GM12878 (cell line): ENCODE data around the gene RBPJ. TPM values are rescaled to one million over a fixed set of nuclear protein-coding genes. Genes with fewer than 3 reads are reported as not detected.

Experiments used
- ATAC-seq: fragments of 200-7000 bp; cut with Tn5 transposase; 3 replicates; pipeline ENCODE4 v1.9.1; 2020; ENCODE audit warnings: mild to moderate bottlenecking, moderate library complexity
- BruUV-seq: library from RNA; stranded (reverse); fragments of 400-500 nt; replicated peaks from 2 replicates; lab custom pipeline; 2021; lab: Mats Ljungman, UMichigan
- CTCF ChIA-PET: fragments of 300-600 bp; sonication (Branson Sonifier 250); formaldehyde crosslinking; extraction: SDS; loops from one replicate; lab custom pipeline; 2021; ENCODE audit warnings: inconsistent platforms; lab: Yijun Ruan, JAX
- POLR2A ChIA-PET: fragments of 350-600 bp; formaldehyde crosslinking; extraction: SDS; loops from one replicate; lab custom pipeline; 2021; ENCODE audit warnings: inconsistent platforms; lab: Charles Lee
- RAD21 ChIA-PET: fragments of 300-600 bp; sonication (Branson Sonifier 250); formaldehyde crosslinking; loops from one replicate; lab custom pipeline; 2023; ENCODE audit warnings: antibody characterized with exemption; ENCODE audit not compliant: unreplicated experiment; lab: Charles Lee
- SMC1A ChIA-PET: fragments of 300-600 bp; sonication (Branson Sonifier 250); formaldehyde crosslinking; loops from one replicate; lab custom pipeline; 2023; ENCODE audit not compliant: unreplicated experiment, uncharacterized antibody; lab: Charles Lee
- DNase-seq: peaks from one replicate; pipeline ENCODE4 v3.0.0-alpha.2; 2011; ENCODE audit warnings: low read depth, low spot score
- FAIRE-seq: peaks from 3 replicates; lab custom pipeline; 2011; peaks lifted over from hg19 to GRCh38; lab: Jason Lieb, UNC
- H2AFZ ChIP-seq: 2 replicates; pipeline ENCODE4 v1.6.0; 2011; ENCODE audit warnings: low read depth, low read length, control low read depth; ENCODE audit not compliant: control insufficient read depth
- H3K27ac ChIP-seq: 2 replicates; pipeline ENCODE4 v1.5.1; 2011; ENCODE audit warnings: control low read depth; ENCODE audit not compliant: control insufficient read depth, insufficient read depth
- H3K27me3 ChIP-seq, 2 experiments: replicated peaks in 1 of 2; 2 replicates each; pipeline versions ENCODE4 v1.6.0 to v1.6.1; 2011; ENCODE audit warnings: low read length in 1 of 2; ENCODE audit not compliant: control insufficient read depth in 2 of 2, insufficient read depth in 2 of 2
- H3K36me3 ChIP-seq, 2 experiments: 2 replicates each; pipeline ENCODE4 v1.5.1; 2011; ENCODE audit warnings: low read length in 1 of 2; ENCODE audit not compliant: control insufficient read depth in 2 of 2, insufficient read depth in 2 of 2
- H3K4me1 ChIP-seq: 2 replicates; pipeline ENCODE4 v1.6.1; 2011; ENCODE audit warnings: mild to moderate bottlenecking, low read length, moderate library complexity, mixed read lengths; ENCODE audit not compliant: control insufficient read depth, insufficient read depth
- H3K4me2 ChIP-seq: 2 replicates; pipeline ENCODE4 v1.6.0; 2011; ENCODE audit warnings: control low read depth; ENCODE audit not compliant: control insufficient read depth, insufficient read depth
- H3K4me3 ChIP-seq: fragments of 200-600 bp; sonication (generic); 2 replicates; pipeline ENCODE4 v1.5.1; 2016
- H3K79me2 ChIP-seq: 2 replicates; pipeline ENCODE4 v1.6.0; 2011; ENCODE audit warnings: low read length; ENCODE audit not compliant: control insufficient read depth, insufficient read depth
- H3K9ac ChIP-seq: 2 replicates; pipeline ENCODE4 v1.8.0; 2011; ENCODE audit warnings: low read length, control low read depth, mixed read lengths; ENCODE audit not compliant: control insufficient read depth, insufficient read depth
- H3K9me3 ChIP-seq: replicated peaks from 3 replicates; pipeline ENCODE4 v1.5.1; 2011; ENCODE audit warnings: mild to moderate bottlenecking, low read length; ENCODE audit not compliant: control insufficient read depth, insufficient read depth
- H4K20me1 ChIP-seq: 2 replicates; pipeline ENCODE4 v1.6.0; 2011; ENCODE audit not compliant: control insufficient read depth, insufficient read depth
- CBFB ChIP-seq: IDR thresholded peaks from 2 replicates; pipeline ENCODE4 v1.6.1; 2016; ENCODE audit warnings: antibody characterized with exemption, low read depth
- ESRRA ChIP-seq: IDR thresholded peaks from 2 replicates; pipeline ENCODE4 v1.6.1; 2012; ENCODE audit warnings: mild to moderate bottlenecking, low read length, improper control_type of control experiment
- KLF5 ChIP-seq: fragments of 450-650 bp; IDR thresholded peaks from 2 replicates; pipeline ENCODE4 v1.6.1; 2014; ENCODE audit warnings: mild to moderate bottlenecking; ENCODE audit not compliant: partially characterized antibody
- MTA2 ChIP-seq: fragments of 450-650 bp; IDR thresholded peaks from 2 replicates; pipeline ENCODE4 v1.6.1; 2016; ENCODE audit warnings: low read depth, mild to moderate bottlenecking, moderate library complexity
- NFIC ChIP-seq: IDR thresholded peaks from 2 replicates; pipeline ENCODE4 v1.6.1; 2012; ENCODE audit warnings: low read depth, mild to moderate bottlenecking, inconsistent platforms, low read length, moderate library complexity
- NFYB ChIP-seq: IDR thresholded peaks from 2 replicates; pipeline ENCODE4 v1.6.1; 2011; ENCODE audit warnings: low read depth, mild to moderate bottlenecking, low read length, improper control_type of control experiment, moderate library complexity; ENCODE audit not compliant: insufficient read depth
- NR2C1 ChIP-seq: fragments of 450-650 bp; IDR thresholded peaks from 2 replicates; pipeline ENCODE4 v1.6.1; 2017; ENCODE audit warnings: antibody characterized with exemption, mild to moderate bottlenecking, moderate library complexity
- NRF1 ChIP-seq: conservative IDR thresholded peaks from 2 replicates; pipeline ENCODE4 v1.6.1; 2011; ENCODE audit warnings: mild to moderate bottlenecking, low read depth, low read length, improper control_type of control experiment
- PAX8 ChIP-seq: fragments of 450-650 bp; IDR thresholded peaks from 2 replicates; pipeline ENCODE4 v1.6.1; 2017; ENCODE audit warnings: mild to moderate bottlenecking, moderate library complexity
- POU2F2 ChIP-seq: IDR thresholded peaks from 3 replicates; pipeline ENCODE4 v1.6.1; 2011; ENCODE audit warnings: low read depth, mild to moderate bottlenecking, low read length, borderline replicate concordance
- RB1 ChIP-seq: fragments of 450-650 bp; formaldehyde crosslinking; IDR thresholded peaks from 2 replicates; pipeline ENCODE4 v1.6.1; 2017; ENCODE audit warnings: mild to moderate bottlenecking, borderline replicate concordance
- SREBF1 ChIP-seq: IDR thresholded peaks from 2 replicates; pipeline ENCODE4 v1.6.1; 2012; ENCODE audit warnings: mild to moderate bottlenecking, low read length
- SUZ12 ChIP-seq: fragments of 200-600 bp; sonication (generic); IDR thresholded peaks from one replicate; pipeline ENCODE4 v1.6.1; 2018; ENCODE audit warnings: antibody characterized with exemption, mild to moderate bottlenecking; ENCODE audit not compliant: unreplicated experiment
- TCF7 ChIP-seq: IDR thresholded peaks from 2 replicates; pipeline ENCODE4 v1.6.1; 2014; ENCODE audit warnings: antibody characterized with exemption, borderline replicate concordance
- WGBS: methylation state at CpG from one replicate; pipeline ENCODE4 v1.1.6; 2016; ENCODE audit warnings: low lambda C conversion rate; ENCODE audit not compliant: insufficient replicate concordance, insufficient coverage; ENCODE audit errors: missing lambda C conversion rate; 5-methylcytosine and 5-hydroxymethylcytosine counted together
- in situ Hi-C: fragments of 300-500 bp; cut with MboI; formaldehyde crosslinking; loops from 9 replicates; pipeline ENCODE4 v1.14.3; 2018; ENCODE audit warnings: mixed read lengths
- intact Hi-C: fragments of 100-400 bp; cut with micrococcal nuclease; formaldehyde crosslinking; loops from one replicate; pipeline ENCODE4 v1.14.2; 2022; ENCODE audit not compliant: unreplicated experiment
- polyA plus RNA-seq, 11 experiments: library from polyadenylated mRNA; depleted of rRNA in 4 of 11; unstranded in 6 of 11; stranded (reverse) in 5 of 11; fragments of >200 nt; fragmentation: Nextera tagmentation in 4 of 11; fragmentation: Illumina TruSeq in 1 of 11; extraction: Ambion mirVana in 4 of 11; extraction: Trizol in 1 of 11; gene quantifications; 1 replicate in 1 of 11; 2 replicates in 10 of 11; pipeline versions ENCODE4 v1.2.1 to v1.2.3, GENCODE V29; 2011 to 2016; ENCODE audit warnings: inconsistent platforms in 2 of 11, missing spikeins in 2 of 11, low read depth in 1 of 11
- total RNA-seq, 4 experiments: library from RNA; depleted of rRNA in 3 of 4; stranded (reverse); fragments of >200 nt in 3 of 4; fragmentation: Illumina TruSeq in 1 of 4; extraction: Trizol in 1 of 4; gene quantifications; 2 replicates each; pipeline versions ENCODE4 v1.2.1 to v1.2.3, GENCODE V29; 2013 to 2021
- TF ChIP-seq, protein P1 (sequence below): fragments of 450-650 bp; IDR thresholded peaks from 2 replicates; pipeline ENCODE4 v1.6.1; 2017; ENCODE audit warnings: low read depth, mild to moderate bottlenecking, moderate library complexity
- TF ChIP-seq, protein P2 (sequence below): IDR thresholded peaks from 2 replicates; pipeline ENCODE4 v1.6.1; 2012; ENCODE audit warnings: mild to moderate bottlenecking, low read depth, low read length
- TF ChIP-seq, protein P3 (sequence below): IDR thresholded peaks from 2 replicates; pipeline ENCODE4 v1.6.1; 2011; ENCODE audit warnings: mild to moderate bottlenecking, low read depth, low read length, moderate library complexity; ENCODE audit not compliant: insufficient replicate concordance

Gene RBPJ
- total and polyA plus RNA-seq, 10 of the 15 experiments (the other 5 are each of a cell fraction or from before 2014, with no cell fraction given): 24.5 to 87.6 (median 41.6) TPM

DNA sequence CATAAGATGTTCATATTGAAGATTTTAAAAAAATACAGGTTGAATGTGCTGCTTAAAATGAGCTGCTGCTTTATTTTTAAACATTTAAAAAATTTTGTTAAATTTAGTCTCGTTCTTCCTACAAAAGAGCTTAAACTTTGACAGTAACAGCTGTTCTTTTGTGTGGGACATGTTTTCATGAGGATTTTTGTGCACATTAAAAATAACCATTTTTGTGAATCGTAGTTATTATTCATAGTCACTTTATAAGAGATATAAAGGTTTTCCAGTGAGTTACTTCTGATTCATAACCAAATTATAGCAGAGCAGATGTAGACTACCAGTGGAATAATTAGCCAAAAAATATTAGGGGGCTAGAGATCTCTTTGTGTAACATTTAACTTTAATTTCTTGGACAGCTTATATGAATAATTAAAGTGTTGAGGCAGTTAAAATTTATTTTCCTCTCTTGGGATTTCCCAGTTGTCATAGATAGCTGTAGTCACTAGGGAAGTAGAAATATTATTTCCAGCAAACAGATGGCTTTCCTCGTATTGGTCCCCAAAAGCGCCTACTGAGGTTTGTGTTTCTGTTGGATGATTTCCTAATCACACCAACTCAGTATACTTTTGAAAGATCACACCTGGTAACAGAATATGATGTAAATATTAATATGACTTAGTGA, 24.2 kb downstream of the RBPJ start (continued):
- TF ChIP-seq, protein P1, sequence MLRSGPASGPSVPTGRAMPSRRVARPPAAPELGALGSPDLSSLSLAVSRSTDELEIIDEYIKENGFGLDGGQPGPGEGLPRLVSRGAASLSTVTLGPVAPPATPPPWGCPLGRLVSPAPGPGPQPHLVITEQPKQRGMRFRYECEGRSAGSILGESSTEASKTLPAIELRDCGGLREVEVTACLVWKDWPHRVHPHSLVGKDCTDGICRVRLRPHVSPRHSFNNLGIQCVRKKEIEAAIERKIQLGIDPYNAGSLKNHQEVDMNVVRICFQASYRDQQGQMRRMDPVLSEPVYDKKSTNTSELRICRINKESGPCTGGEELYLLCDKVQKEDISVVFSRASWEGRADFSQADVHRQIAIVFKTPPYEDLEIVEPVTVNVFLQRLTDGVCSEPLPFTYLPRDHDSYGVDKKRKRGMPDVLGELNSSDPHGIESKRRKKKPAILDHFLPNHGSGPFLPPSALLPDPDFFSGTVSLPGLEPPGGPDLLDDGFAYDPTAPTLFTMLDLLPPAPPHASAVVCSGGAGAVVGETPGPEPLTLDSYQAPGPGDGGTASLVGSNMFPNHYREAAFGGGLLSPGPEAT: no peak
- TF ChIP-seq ESRRA (no peak), SREBF1 (no peak), NRF1 (no peak), SUZ12 (no peak)

DNA sequence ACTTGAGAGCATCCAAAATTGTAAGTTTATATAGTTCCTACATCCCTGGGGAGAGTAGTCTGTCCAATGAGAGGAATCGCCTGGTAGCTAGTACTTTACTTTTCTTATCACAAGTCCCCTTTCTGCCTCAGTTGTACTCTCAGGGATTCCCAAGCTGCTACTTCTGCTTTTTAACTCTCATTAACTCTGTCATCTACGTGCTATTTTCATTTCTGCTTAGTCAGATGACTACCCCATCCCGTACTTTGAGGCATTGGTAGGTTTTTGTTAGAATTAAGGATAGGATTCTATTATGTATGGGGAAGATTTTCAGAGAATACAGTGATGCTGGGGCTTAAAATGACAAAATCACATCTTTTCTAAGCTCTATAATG, 24.7 kb downstream of the RBPJ start:
- ATAC-seq (peak; percentile 60), FAIRE-seq (no peak), DNase-seq (no peak)
- BruUV-seq: no TSS peak
- Histone ChIP-seq H3K4me3 (no peak overlapping the region), H3K27ac (0 out of 2 replicates have a peak overlapping the region, but pooled peaks have one; percentile 11), H3K27me3 (no peaks in the 10 kb centered on the region), H3K36me3 (no peaks in the 10 kb centered on the region), H3K4me2 (peak overlapping the region; percentile 17), H2AFZ (no peak overlapping the region), H3K9me3 (no peaks in the 10 kb centered on the region; the same call in 2 of the 3 replicates), H4K20me1 (no peaks in the 10 kb centered on the region), H3K4me1 (peaks cover 12% of the 10 kb centered on the region), H3K79me2 (peaks cover 53% of the 10 kb centered on the region), H3K9ac (no peak overlapping the region)
- intact Hi-C loops: no loop called here
- ChIA-PET CTCF (interaction anchor here (1.1 to 8.8 kb wide), 5 partner anchors 9 to 65 kb away, joined by 3 to 82 read pairs (median 7); no protein-coding TSS in a partner anchor), POLR2A (interaction anchor here (0.5 to 1.7 kb wide), 2 partner anchors 10 to 516 kb away, joined by 3 to 5 read pairs; no protein-coding TSS in a partner anchor), SMC1A (interaction anchor here (0.9 to 4.1 kb wide), 8 partner anchors 10 to 503 kb away, joined by 3 to 46 read pairs (median 5); no protein-coding TSS in a partner anchor), RAD21 (interaction anchor here (1.3 to 3.5 kb wide), 4 partner anchors 10 to 64 kb away, joined by 5 to 13 read pairs (median 5); no protein-coding TSS in a partner anchor)
- in situ Hi-C loops: no loop called here
- WGBS: 25% methylated on average over 3 of the region's 3 CpGs
- no peak for TF ChIP-seq POU2F2
- TF ChIP-seq NR2C1: no peak
- TF ChIP-seq, protein P2, sequence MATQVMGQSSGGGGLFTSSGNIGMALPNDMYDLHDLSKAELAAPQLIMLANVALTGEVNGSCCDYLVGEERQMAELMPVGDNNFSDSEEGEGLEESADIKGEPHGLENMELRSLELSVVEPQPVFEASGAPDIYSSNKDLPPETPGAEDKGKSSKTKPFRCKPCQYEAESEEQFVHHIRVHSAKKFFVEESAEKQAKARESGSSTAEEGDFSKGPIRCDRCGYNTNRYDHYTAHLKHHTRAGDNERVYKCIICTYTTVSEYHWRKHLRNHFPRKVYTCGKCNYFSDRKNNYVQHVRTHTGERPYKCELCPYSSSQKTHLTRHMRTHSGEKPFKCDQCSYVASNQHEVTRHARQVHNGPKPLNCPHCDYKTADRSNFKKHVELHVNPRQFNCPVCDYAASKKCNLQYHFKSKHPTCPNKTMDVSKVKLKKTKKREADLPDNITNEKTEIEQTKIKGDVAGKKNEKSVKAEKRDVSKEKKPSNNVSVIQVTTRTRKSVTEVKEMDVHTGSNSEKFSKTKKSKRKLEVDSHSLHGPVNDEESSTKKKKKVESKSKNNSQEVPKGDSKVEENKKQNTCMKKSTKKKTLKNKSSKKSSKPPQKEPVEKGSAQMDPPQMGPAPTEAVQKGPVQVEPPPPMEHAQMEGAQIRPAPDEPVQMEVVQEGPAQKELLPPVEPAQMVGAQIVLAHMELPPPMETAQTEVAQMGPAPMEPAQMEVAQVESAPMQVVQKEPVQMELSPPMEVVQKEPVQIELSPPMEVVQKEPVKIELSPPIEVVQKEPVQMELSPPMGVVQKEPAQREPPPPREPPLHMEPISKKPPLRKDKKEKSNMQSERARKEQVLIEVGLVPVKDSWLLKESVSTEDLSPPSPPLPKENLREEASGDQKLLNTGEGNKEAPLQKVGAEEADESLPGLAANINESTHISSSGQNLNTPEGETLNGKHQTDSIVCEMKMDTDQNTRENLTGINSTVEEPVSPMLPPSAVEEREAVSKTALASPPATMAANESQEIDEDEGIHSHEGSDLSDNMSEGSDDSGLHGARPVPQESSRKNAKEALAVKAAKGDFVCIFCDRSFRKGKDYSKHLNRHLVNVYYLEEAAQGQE: no peak
- TF ChIP-seq, protein P3, sequence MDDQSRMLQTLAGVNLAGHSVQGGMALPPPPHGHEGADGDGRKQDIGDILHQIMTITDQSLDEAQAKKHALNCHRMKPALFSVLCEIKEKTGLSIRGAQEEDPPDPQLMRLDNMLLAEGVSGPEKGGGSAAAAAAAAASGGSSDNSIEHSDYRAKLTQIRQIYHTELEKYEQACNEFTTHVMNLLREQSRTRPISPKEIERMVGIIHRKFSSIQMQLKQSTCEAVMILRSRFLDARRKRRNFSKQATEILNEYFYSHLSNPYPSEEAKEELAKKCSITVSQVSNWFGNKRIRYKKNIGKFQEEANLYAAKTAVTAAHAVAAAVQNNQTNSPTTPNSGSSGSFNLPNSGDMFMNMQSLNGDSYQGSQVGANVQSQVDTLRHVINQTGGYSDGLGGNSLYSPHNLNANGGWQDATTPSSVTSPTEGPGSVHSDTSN: no peak
- TF ChIP-seq MTA2: peak; percentile 62
- no peak for TF ChIP-seq KLF5
- TF ChIP-seq RB1: no peak
- TF ChIP-seq CBFB: no peak
- TF ChIP-seq NFIC: peak; percentile 39; the same call in 1 of the 2 replicates
- TF ChIP-seq PAX8: no peak
- no peak for TF ChIP-seq TCF7
- TF ChIP-seq NFYB: no peak
